ENCODE measurements around the gene ZNF189. TPM values are rescaled to one million over a fixed set of nuclear protein-coding genes. Genes with fewer than 3 reads are reported as not detected.

The ZNF189 gene
- total RNA-seq, 2 donors from 2014 or later: 8.3 to 9.0 TPM

DNA sequence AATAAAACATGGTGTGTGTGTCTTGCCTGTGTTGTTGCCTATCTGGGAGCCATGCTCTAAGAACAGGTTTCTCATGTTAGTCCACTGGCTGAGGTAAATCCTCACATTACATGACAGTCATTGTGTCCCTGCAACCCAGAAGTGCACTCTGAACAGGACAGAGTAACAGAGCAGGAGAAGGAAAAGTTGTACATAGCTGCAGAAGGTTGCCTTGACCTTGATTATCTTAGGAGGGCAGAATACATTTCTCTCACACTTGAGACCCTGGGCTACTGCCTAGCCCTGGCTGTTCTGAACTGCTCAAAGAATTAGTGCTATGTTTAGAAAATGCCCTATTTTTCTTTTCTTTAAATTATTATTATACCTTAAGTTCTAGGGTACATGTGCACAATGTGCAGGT lies 16.9 kb downstream of the ZNF189 start:
- DNase-seq (no peak), ATAC-seq (replicated peaks in 1 of 2) (no peak)
- Mint-ChIP-seq H3K4me1 (ENCODE audit: low read depth) (peaks cover 6% of the 10 kb centered on the region), H3K36me3 (ENCODE audit: insufficient read depth in 2 of 2) (peaks cover 34 to 39% of the 10 kb centered on the region in 2 donors), H3K27ac (no peak overlapping the region), H3K4me3 (no peak overlapping the region), H3K27me3 (ENCODE audit: low read depth) (no peaks in the 10 kb centered on the region), H3K9me3 (peaks cover 27 to 39% of the 10 kb centered on the region in 2 donors)

DNA sequence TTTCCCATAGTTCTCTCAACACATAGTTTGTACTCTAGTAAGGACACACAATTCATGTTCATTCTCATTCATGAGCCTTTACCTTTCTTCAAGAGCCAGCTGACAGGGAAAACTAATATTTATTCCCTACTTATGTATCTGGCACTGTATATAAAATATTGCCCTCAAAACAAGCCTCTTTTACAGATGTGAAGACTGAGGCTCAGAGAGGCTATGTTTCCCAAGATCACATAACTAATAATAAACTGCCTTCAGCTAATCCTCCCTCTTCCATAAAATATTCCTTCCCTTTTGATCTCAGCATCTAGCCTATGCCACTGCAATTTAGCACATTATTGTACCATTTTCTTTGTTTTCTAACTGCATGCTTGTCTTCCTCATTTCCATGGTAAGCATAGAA lies 18.7 kb downstream of the ZNF189 start:
- H3K9me3 Mint-ChIP-seq: peaks cover 25 to 35% of the 10 kb centered on the region in 2 donors
- peaks cover 6% of the 10 kb centered on the region for H3K4me1 Mint-ChIP-seq (ENCODE audit: low read depth)
- no peak for DNase-seq

DNA sequence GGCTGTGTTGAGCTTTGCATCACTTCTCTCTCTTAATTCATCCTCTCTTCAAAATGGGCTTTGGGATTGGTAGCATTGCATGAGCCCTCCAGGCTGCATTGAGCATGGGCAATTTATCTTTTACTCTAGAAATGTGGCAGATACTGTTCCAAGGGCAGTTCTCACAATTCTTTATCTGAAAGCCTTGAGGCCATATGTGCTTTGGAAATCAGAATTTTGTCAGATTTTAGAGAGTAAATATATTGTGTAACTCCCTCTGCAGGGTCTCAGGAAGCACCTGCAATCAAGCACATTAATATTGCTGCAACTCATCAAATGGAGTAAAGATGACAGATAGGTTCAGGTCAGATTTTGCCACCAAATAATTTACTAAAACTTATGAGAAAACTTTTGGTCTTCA lies 19.3 kb downstream of the ZNF189 start:
- ATAC-seq (replicated peaks in 1 of 2) (no peak), DNase-seq (no peak)
- no peak overlapping the region for H3K4me3 Mint-ChIP-seq
- H3K9me3 Mint-ChIP-seq: peaks cover 21 to 31% of the 10 kb centered on the region in 2 donors
- peaks cover 22 to 25% of the 10 kb centered on the region in 2 donors for H3K36me3 Mint-ChIP-seq (ENCODE audit: insufficient read depth in 2 of 2)
- H3K4me1 Mint-ChIP-seq (ENCODE audit: low read depth): peaks cover 6% of the 10 kb centered on the region
- H3K27ac Mint-ChIP-seq: no peak overlapping the region
- H3K27me3 Mint-ChIP-seq (ENCODE audit: low read depth): no peaks in the 10 kb centered on the region

More for the DNA sequence above, 18.7 kb downstream of the ZNF189 start:
- Mint-ChIP-seq H3K4me3 (no peak overlapping the region), H3K36me3 (ENCODE audit: insufficient read depth in 2 of 2) (peaks cover 27 to 28% of the 10 kb centered on the region in 2 donors), H3K27me3 (ENCODE audit: low read depth) (no peaks in the 10 kb centered on the region), H3K27ac (no peak overlapping the region)
- ATAC-seq (replicated peaks in 1 of 2): no peak

DNA sequence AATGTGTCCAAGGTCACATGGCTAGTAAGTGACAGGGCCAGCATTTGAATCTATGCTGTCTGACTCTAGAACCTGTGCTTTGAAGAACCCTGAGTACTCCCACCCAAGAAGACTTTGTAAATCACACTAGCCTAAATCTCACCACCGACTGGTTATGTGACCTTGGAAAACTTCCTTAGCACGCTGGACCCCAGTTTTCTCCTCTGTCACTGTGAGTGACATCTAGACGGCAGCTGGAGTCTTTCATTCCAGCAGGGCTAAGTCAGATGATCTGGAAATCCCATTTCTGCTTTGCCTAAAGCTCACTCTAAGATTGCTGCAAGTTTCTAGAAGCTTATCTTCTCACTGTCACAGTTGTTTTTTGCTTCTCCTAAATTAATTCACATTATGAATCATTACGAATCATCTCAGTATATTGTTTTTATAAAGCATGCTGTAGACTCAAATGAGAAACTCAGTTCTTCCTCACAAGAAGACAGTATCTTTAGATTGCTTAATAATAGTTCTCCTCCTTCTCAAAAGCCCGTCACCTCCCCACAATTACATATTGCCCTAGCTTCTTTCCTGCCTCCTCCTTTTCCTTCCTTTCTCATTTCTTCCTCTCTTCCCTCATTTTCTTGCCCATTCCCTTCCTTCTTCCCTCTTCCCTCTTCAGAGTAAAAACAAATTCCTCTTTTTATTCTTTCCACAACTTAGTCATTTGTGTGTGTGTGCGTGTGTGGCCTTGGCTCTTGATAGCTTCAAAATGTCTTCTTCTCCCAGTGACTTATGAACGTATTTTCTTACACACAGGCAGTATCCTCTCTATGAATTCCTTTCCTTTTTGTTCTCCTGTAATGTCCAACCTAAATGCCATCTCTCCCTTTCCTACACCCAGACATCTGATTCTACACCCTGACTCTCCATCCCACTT lies 20.1 kb downstream of the ZNF189 start:
- Mint-ChIP-seq H3K9me3 (peaks cover 21 to 30% of the 10 kb centered on the region in 2 donors), H3K36me3 (ENCODE audit: insufficient read depth in 2 of 2) (peaks cover 21 to 24% of the 10 kb centered on the region in 2 donors), H3K27ac (no peak overlapping the region)

DNA sequence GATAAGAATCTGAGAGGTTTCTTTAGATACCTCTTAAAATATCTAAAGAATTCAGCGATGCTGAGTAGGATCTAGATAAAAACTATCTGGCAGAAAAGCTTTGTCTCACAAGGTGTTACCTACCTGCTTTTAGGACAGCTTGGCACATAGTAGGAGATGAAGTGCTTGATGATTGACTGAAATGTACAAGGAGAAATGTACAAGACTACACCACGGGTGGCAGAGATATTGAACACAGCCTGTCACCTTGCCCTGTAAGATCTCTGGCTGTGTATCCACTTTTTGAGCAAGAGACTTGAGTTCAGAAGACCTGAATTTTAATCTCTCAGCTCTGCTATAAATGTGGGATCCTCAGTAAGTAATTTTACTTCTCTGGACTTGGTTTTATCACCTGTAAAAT lies 21.2 kb downstream of the ZNF189 start:
- no peak for ATAC-seq (replicated peaks in 1 of 2)
- Mint-ChIP-seq H3K27me3 (ENCODE audit: low read depth) (no peaks in the 10 kb centered on the region), H3K4me3 (no peak overlapping the region), H3K27ac (no peak overlapping the region), H3K9me3 (peaks cover 17 to 31% of the 10 kb centered on the region in 2 donors), H3K36me3 (ENCODE audit: insufficient read depth in 2 of 2) (peaks cover 15 to 21% of the 10 kb centered on the region in 2 donors), H3K4me1 (ENCODE audit: low read depth) (peaks cover 6% of the 10 kb centered on the region)
- DNase-seq: no peak

More for the DNA sequence above, 20.1 kb downstream of the ZNF189 start:
- ATAC-seq (replicated peaks in 1 of 2): peak in 1 of 2 donors; percentile 48
- no peak overlapping the region for H3K4me3 Mint-ChIP-seq
- DNase-seq: no peak
- no peaks in the 10 kb centered on the region for H3K27me3 Mint-ChIP-seq (ENCODE audit: low read depth)
- peaks cover 6% of the 10 kb centered on the region for H3K4me1 Mint-ChIP-seq (ENCODE audit: low read depth)

DNA sequence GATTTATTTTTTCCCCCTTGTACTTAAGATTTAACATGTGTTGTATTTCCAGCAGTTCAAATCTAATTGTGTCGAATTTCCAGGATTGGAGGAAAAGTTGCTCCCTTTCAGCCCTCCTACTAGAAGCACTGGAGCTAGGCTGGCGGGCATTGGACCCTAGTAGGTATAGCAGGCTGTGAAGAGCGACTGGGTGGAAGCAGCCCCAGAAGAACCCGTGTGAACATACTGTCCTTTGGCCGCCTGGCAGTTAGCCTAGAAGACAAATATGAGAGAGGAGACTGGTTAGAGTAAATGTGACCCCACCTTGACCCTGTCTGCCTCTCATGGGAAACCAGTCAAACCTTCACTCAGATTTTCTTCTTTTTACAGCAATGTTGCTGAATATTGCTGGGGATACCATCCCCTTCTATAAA lies 23.0 kb downstream of the ZNF189 start:
- H3K9me3 Mint-ChIP-seq: peaks cover 17 to 29% of the 10 kb centered on the region in 2 donors
- ATAC-seq (replicated peaks in 1 of 2) (no peak), DNase-seq (no peak)
- H3K27me3 Mint-ChIP-seq (ENCODE audit: low read depth): no peaks in the 10 kb centered on the region
- no peak overlapping the region for H3K27ac Mint-ChIP-seq
- peaks cover 6% of the 10 kb centered on the region for H3K4me1 Mint-ChIP-seq (ENCODE audit: low read depth)
- H3K36me3 Mint-ChIP-seq (ENCODE audit: insufficient read depth in 2 of 2): peaks cover 15 to 18% of the 10 kb centered on the region in 2 donors
- no peak overlapping the region for H3K4me3 Mint-ChIP-seq

DNA sequence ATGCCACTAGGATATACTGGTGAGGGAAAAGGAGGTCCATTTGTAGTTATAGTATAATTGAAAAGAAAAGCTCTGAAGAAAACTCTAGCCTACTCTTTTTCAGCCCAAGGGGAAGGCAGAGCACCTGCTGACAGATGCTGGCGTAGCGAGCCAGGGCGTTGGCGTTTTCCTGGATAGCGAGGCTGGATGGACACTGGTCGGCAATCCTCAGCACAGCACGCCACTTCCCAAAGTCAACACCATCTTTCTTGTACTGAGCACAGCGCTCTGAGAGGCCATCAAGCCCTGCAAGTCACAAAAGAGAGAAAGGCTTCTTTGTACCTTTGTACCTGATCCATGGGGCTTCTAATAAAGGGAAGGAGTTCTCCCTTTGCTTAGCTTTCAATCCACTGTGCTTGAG lies 28.7 kb downstream of the ZNF189 start:
- Mint-ChIP-seq H3K9me3 (peaks cover 8 to 14% of the 10 kb centered on the region in 2 donors), H3K4me3 (no peak overlapping the region), H3K4me1 (ENCODE audit: low read depth) (no peaks in the 10 kb centered on the region), H3K36me3 (ENCODE audit: insufficient read depth in 2 of 2) (peaks cover 6 to 7% of the 10 kb centered on the region in 2 donors), H3K27me3 (ENCODE audit: low read depth) (peaks cover 7% of the 10 kb centered on the region), H3K27ac (no peak overlapping the region)
- ATAC-seq (replicated peaks in 1 of 2) (no peak), DNase-seq (no peak)

DNA sequence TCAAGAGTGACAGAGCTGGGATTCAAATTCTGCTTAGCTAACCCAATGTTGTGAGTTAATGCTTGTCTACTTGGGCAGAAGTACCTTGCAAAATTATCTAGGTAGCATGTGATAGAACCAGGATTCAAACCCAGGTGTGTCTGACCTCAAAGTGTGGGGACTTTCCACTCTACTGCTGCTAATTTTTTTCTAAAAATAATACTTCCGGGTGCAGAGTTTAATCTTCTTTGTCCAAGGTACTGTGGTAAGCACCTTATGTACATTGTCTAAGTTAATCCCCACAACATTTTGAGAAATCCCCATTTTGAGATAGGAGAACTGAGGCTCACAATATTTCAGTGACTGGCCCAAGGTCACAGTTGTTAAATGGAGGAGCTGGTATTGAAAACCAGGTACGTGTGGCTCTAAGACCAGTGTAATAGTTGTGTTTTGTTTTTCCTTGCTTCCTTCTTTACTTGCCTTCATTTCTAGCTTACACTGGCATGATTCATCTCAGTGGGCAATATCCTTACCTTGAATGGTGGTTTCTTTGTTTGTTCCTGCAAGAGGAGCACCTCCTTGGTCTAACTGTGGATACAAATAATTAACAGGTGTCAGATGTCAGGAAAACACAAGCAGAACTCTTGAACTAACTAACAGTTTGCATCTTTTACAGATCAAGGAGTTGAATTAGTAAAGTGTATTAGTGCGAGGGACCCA lies 29.5 kb downstream of the ZNF189 start:
- Mint-ChIP-seq H3K4me1 (ENCODE audit: low read depth) (no peaks in the 10 kb centered on the region), H3K27me3 (ENCODE audit: low read depth) (peaks cover 7% of the 10 kb centered on the region), H3K9me3 (peaks cover 7 to 13% of the 10 kb centered on the region in 2 donors), H3K36me3 (ENCODE audit: insufficient read depth in 2 of 2) (peaks cover 6% of the 10 kb centered on the region in 2 donors), H3K4me3 (no peak overlapping the region), H3K27ac (no peak overlapping the region)
- no peak for ATAC-seq (replicated peaks in 1 of 2)
- no peak for DNase-seq

DNA sequence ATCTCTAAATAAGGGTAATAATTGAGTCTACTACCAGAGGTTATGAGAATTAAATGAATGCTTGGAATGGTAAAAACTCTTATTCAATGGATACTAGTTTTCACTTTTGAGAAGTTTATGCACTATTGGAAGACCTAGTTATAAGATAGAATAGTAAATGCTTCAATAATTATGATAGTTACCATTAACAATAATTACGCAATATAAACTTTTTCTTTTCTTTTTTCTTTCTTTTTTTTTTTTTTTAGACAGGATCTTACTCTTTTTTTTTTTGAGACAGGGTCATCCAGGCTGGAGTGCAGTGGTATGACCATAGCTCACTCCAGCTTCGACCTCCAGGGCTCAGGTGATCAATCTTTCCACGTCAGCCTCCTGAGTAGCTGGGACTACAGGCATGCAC lies 30.3 kb downstream of the ZNF189 start:
- Mint-ChIP-seq H3K4me1 (ENCODE audit: low read depth) (no peaks in the 10 kb centered on the region), H3K27ac (no peak overlapping the region)

DNA sequence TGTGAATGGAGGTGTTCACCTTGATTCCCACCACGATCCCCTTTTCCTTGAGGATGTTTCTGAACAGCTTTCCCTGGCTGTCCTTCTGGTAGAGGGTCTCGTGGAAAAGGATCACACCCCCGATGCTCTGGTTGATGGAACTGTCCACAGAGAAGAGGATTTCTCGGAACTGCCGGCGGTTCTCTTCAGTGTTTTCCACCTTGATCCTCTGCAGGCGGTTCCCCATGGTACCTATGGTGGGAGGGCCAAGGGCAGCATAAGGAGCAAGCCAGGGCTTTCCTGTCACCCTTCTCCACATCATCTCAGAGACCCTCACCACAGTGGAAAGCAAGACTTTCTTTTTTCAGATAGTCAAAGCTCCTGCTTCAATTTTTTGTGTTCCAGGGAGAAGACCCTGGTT lies 31.1 kb downstream of the ZNF189 start:
- Mint-ChIP-seq H3K27me3 (ENCODE audit: low read depth) (peaks cover 16% of the 10 kb centered on the region), H3K27ac (no peak overlapping the region), H3K4me1 (ENCODE audit: low read depth) (no peaks in the 10 kb centered on the region), H3K36me3 (ENCODE audit: insufficient read depth in 2 of 2) (no peaks in the 10 kb centered on the region), H3K4me3 (no peak overlapping the region), H3K9me3 (peaks cover 2% of the 10 kb centered on the region in 2 donors)
- ATAC-seq (replicated peaks in 1 of 2): no peak
- no peak for DNase-seq

More for the DNA sequence above, 30.3 kb downstream of the ZNF189 start:
- Mint-ChIP-seq H3K4me3 (no peak overlapping the region), H3K9me3 (peaks cover 2 to 6% of the 10 kb centered on the region in 2 donors), H3K27me3 (ENCODE audit: low read depth) (peaks cover 11% of the 10 kb centered on the region), H3K36me3 (ENCODE audit: insufficient read depth in 2 of 2) (peaks cover 0 to 2% of the 10 kb centered on the region in 2 donors)
- no peak for DNase-seq
- no peak for ATAC-seq (replicated peaks in 1 of 2)

DNA sequence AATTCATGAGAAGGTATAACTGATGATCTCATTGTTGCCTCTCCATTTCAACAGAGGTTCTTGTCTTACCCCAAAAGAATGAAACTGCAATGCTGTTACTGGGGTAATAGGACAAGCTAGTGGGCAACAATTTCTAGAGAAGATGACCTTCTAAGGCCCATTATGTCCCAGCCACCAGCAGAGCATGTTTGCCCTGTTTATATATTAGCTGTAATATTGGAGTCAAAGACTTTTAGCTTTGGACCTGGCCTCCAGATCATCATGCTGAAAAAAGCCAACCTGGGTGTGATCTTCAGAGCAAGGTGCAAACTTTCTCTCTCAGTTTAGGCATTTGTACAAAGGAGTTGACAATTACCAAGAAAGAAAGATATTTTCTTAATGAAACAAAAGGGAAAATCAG lies 33.5 kb downstream of the ZNF189 start:
- Mint-ChIP-seq H3K9me3 (peaks cover 0 to 2% of the 10 kb centered on the region in 2 donors), H3K4me1 (ENCODE audit: low read depth) (no peaks in the 10 kb centered on the region), H3K27me3 (ENCODE audit: low read depth) (peaks cover 37% of the 10 kb centered on the region), H3K27ac (no peak overlapping the region), H3K36me3 (ENCODE audit: insufficient read depth in 2 of 2) (no peaks in the 10 kb centered on the region), H3K4me3 (no peak overlapping the region)
- ATAC-seq (replicated peaks in 1 of 2): no peak
- DNase-seq: no peak

DNA sequence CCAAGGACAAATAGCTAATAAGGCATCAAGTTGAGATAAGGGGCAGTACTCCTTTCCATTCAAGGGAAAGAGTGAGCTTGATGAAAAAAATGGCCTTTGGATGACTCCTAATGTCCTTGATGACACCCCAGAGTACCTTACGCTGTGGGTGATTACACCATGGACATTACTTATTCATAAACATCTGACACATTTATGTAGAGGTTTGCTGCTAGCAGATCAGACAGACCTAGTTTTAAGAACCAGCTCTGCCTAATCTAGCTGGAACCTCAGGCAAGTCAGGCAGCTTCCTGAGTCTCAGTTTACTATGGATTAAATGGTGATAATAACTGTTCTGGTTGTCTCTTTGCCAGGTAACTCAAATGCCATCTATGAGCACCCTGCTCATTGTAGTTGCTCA lies 34.1 kb downstream of the ZNF189 start:
- no peaks in the 10 kb centered on the region for H3K4me1 Mint-ChIP-seq (ENCODE audit: low read depth)
- DNase-seq: no peak

DNA sequence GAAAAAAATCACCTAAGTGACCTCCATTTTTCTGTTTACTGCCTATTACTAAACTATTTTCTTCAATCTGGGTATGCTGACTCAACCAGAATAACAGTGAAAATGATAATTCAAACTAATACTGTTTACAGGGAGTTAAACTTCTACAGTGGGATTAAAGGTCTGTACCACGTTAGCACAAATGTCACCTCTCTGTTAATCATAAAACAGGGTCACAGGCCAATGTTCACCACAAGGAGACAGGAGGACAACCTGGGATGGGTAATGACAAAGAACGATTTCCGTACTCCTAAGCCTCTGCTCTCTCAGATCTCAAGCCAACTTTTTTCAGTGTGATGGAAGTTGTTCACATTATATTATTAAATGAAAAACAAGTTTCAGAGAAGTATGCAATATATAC lies 34.6 kb downstream of the ZNF189 start:
- no peak overlapping the region for H3K27ac Mint-ChIP-seq
- H3K4me1 Mint-ChIP-seq (ENCODE audit: low read depth): no peaks in the 10 kb centered on the region
- H3K36me3 Mint-ChIP-seq (ENCODE audit: insufficient read depth in 2 of 2): no peaks in the 10 kb centered on the region
- ATAC-seq (replicated peaks in 1 of 2) (no peak), DNase-seq (no peak)
- peaks cover 45% of the 10 kb centered on the region for H3K27me3 Mint-ChIP-seq (ENCODE audit: low read depth)
- H3K4me3 Mint-ChIP-seq: no peak overlapping the region
- H3K9me3 Mint-ChIP-seq: peaks cover 0 to 2% of the 10 kb centered on the region in 2 donors

More for the DNA sequence above, 34.1 kb downstream of the ZNF189 start:
- Mint-ChIP-seq H3K36me3 (ENCODE audit: insufficient read depth in 2 of 2) (no peaks in the 10 kb centered on the region), H3K9me3 (peaks cover 0 to 2% of the 10 kb centered on the region in 2 donors), H3K27ac (no peak overlapping the region), H3K27me3 (ENCODE audit: low read depth) (peaks cover 43% of the 10 kb centered on the region), H3K4me3 (no peak overlapping the region)
- ATAC-seq (replicated peaks in 1 of 2): no peak

Data from activated T-cell treated with anti-CD3 and anti-CD28 coated beads, Interleukin-2, amount 50 U/mL, for 72 hours (primary cell).